ENCODE measurements around the gene ADAMTS17.

DNA sequence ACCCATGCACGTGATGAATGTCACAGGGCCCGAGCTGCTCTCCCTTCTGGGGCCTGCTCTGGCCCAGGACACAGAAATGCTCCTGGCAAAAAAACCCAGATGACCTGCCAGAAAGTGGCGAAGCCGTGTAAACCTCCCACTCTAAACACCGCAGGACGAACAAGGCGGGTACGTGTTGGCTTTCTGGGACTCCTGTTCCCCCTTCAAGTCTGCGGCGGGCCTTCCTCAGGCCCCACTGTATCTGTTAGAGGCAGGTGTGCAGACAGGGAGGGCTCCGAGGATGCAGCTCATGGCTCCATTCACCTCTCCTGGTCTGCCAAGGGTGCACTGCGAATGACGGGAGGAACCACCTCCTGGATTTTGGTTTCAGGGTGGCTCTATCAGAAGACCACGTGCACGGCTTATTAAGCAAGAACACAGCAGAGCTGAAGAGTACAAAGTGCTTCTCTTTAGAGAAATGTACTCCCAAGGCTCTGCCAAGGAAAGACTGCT, 173.8 kb downstream of the ADAMTS17 start:
- TF ChIP-seq, protein P1, sequence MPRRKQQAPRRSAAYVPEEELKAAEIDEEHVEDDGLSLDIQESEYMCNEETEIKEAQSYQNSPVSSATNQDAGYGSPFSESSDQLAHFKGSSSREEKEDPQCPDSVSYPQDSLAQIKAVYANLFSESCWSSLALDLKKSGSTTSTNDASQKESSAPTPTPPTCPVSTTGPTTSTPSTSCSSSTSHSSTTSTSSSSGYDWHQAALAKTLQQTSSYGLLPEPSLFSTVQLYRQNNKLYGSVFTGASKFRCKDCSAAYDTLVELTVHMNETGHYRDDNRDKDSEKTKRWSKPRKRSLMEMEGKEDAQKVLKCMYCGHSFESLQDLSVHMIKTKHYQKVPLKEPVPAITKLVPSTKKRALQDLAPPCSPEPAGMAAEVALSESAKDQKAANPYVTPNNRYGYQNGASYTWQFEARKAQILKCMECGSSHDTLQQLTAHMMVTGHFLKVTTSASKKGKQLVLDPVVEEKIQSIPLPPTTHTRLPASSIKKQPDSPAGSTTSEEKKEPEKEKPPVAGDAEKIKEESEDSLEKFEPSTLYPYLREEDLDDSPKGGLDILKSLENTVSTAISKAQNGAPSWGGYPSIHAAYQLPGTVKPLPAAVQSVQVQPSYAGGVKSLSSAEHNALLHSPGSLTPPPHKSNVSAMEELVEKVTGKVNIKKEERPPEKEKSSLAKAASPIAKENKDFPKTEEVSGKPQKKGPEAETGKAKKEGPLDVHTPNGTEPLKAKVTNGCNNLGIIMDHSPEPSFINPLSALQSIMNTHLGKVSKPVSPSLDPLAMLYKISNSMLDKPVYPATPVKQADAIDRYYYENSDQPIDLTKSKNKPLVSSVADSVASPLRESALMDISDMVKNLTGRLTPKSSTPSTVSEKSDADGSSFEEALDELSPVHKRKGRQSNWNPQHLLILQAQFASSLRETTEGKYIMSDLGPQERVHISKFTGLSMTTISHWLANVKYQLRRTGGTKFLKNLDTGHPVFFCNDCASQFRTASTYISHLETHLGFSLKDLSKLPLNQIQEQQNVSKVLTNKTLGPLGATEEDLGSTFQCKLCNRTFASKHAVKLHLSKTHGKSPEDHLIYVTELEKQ (CRISPR knock-in tag; IDR thresholded peaks at IDR 0.05) = no peak
- TF ChIP-seq, protein P2, sequence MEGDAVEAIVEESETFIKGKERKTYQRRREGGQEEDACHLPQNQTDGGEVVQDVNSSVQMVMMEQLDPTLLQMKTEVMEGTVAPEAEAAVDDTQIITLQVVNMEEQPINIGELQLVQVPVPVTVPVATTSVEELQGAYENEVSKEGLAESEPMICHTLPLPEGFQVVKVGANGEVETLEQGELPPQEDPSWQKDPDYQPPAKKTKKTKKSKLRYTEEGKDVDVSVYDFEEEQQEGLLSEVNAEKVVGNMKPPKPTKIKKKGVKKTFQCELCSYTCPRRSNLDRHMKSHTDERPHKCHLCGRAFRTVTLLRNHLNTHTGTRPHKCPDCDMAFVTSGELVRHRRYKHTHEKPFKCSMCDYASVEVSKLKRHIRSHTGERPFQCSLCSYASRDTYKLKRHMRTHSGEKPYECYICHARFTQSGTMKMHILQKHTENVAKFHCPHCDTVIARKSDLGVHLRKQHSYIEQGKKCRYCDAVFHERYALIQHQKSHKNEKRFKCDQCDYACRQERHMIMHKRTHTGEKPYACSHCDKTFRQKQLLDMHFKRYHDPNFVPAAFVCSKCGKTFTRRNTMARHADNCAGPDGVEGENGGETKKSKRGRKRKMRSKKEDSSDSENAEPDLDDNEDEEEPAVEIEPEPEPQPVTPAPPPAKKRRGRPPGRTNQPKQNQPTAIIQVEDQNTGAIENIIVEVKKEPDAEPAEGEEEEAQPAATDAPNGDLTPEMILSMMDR (IDR thresholded peaks at IDR 0.05 in 2 of 3, conservative IDR thresholded peaks at IDR 0.05 in 1 of 3; ENCODE audit: insufficient read depth in 2 of 3, low read depth in 1 of 3, low read length in 3 of 3) = no peak
- TF ChIP-seq, protein P3, sequence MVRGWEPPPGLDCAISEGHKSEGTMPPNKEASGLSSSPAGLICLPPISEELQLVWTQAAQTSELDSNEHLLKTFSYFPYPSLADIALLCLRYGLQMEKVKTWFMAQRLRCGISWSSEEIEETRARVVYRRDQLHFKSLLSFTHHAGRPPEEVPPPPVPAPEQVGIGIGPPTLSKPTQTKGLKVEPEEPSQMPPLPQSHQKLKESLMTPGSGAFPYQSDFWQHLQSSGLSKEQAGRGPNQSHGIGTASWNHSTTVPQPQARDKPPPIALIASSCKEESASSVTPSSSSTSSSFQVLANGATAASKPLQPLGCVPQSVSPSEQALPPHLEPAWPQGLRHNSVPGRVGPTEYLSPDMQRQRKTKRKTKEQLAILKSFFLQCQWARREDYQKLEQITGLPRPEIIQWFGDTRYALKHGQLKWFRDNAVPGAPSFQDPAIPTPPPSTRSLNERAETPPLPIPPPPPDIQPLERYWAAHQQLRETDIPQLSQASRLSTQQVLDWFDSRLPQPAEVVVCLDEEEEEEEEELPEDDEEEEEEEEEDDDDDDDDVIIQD (CRISPR knock-in tag; IDR thresholded peaks at IDR 0.05) = no peak
- TF ChIP-seq U2AF2 (optimal IDR thresholded peaks at IDR 0.05; ENCODE audit: low read depth, low read length) (no peak), IRF2 (CRISPR knock-in tag; IDR thresholded peaks at IDR 0.05) (no peak), ARID1B (IDR thresholded peaks at IDR 0.05) (no peak), MAZ (CRISPR knock-in tag; conservative IDR thresholded peaks at IDR 0.05 in 1 of 2, IDR thresholded peaks at IDR 0.05 in 1 of 2) (no peak), TCF3 (CRISPR knock-in tag; IDR thresholded peaks at IDR 0.05) (no peak), ELF4 (CRISPR knock-in tag; IDR thresholded peaks at IDR 0.05) (no peak), ZNF274 (IDR thresholded peaks at IDR 0.05; ENCODE audit: borderline replicate concordance, low read depth, low read length) (no peak), SIN3A (IDR thresholded peaks at IDR 0.05; ENCODE audit: borderline replicate concordance in 2 of 2, control insufficient read depth in 1 of 2, low read depth in 2 of 2, low read length in 2 of 2) (no peak)
